ENCODE measurements around the gene LIPK.

- TF ChIP-seq CTCF (IDR thresholded peaks at IDR 0.05) (no peak), POLR2AphosphoS5 (IDR thresholded peaks at IDR 0.05; ENCODE audit: insufficient read depth in 1 of 2, low read depth in 1 of 2) (no peak), POLR2A (IDR thresholded peaks at IDR 0.05) (no peak)
These were observed 48.2 kb downstream of the LIPK start for GRCh38 chr10:88754287-88754686.
